Measurements from ENCODE around the gene CHRNE. TPM values are rescaled to one million over a fixed set of nuclear protein-coding genes. Genes with fewer than 3 reads are reported as not detected.
"Not testable (repeated sequence)": the region's sequence is repeated elsewhere in the genome, so short reads cannot be mapped to it uniquely, and the experiment has no call there.

CHRNE gene
- total and polyA plus RNA-seq, 2 experiments from 2014 or later = 0.24 to 1.2 TPM

DNA sequence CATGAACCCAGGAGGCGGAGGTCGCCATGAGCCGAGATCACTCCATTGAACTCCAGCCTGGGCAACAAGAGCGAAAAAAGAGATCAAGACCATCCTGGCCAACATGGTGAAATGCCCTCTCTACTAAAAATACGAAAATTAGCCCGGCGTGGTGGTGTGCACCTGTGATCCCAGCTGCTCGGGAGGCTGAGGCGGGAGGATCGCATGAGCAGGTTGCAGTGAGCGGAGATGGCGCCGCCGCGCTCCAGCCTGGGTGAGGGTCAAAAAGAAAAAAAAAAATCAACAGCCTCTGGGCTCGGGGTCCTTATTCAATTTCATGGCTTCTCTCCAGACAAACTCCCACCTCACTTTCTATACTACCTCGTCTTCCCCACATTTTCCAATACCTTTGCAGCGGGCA is 26.0 kb upstream of the CHRNE start (continued):
- TF ChIP-seq REST (IDR thresholded peaks at IDR 0.05; ENCODE audit: unreplicated experiment) (no peak), EZH2 (IDR thresholded peaks at IDR 0.05; ENCODE audit: low read depth, unreplicated experiment) (no peak), NANOG (IDR thresholded peaks at IDR 0.05; ENCODE audit: borderline replicate concordance) (no peak), STAT1 (IDR thresholded peaks at IDR 0.05; ENCODE audit: unreplicated experiment) (no peak), ZNF114 (CRISPR knock-in tag; IDR thresholded peaks at IDR 0.05) (no peak)
- TF ChIP-seq, protein P1, sequence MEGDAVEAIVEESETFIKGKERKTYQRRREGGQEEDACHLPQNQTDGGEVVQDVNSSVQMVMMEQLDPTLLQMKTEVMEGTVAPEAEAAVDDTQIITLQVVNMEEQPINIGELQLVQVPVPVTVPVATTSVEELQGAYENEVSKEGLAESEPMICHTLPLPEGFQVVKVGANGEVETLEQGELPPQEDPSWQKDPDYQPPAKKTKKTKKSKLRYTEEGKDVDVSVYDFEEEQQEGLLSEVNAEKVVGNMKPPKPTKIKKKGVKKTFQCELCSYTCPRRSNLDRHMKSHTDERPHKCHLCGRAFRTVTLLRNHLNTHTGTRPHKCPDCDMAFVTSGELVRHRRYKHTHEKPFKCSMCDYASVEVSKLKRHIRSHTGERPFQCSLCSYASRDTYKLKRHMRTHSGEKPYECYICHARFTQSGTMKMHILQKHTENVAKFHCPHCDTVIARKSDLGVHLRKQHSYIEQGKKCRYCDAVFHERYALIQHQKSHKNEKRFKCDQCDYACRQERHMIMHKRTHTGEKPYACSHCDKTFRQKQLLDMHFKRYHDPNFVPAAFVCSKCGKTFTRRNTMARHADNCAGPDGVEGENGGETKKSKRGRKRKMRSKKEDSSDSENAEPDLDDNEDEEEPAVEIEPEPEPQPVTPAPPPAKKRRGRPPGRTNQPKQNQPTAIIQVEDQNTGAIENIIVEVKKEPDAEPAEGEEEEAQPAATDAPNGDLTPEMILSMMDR (conservative IDR thresholded peaks at IDR 0.05; ENCODE audit: low read depth in 2 of 2) = no peak

DNA sequence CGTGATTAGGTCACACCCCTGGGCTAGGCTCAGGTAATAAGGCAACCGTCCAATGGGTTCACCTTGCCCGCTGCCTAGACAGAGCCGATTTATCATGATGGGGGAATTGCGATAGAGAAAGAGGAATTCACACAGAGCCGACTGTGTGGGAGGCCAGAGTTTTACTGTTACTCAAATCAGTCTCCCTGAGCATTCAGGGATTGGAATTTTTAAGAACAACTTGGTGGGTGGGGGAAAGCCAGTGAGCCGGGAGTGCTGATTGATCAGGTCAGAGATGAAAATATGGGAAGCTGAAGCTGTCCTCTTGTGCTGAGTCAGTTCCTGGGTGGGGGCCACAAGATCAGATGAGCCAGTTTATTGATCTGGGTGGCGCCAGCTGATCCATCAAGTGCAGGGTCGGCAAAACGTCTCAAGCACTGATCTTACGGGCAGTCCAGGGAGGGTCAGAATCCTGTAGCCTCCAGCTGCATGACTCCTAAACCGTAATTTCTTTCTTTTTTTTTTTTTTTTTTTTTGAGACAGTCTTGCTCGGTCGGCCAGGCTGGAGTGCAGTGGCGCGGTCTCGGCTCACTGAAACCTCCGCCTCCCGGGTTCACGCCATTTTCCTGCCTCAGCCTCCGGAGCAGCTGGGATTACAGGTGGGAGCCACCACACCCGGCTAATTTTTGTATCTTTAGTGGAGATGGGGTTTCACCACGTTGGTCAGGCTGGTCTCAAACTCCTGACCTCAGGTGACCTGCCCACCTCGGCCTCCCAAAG is 23.9 kb upstream of the CHRNE start:
- peak overlapping the region; percentile 21; the same call in 1 of the 2 replicates for H3K27ac Mint-ChIP-seq
- H3K4me1 Mint-ChIP-seq; H3F3A ChIP-seq (replicated peaks; ENCODE audit: low read depth); H3K4me3 Mint-ChIP-seq; DNase-seq (ENCODE audit: low spot score); H3K27me3 ChIP-seq (ENCODE audit: insufficient read depth); ATAC-seq; H4K20me1 ChIP-seq (replicated peaks; ENCODE audit: insufficient read depth); H2AFZ ChIP-seq; H3K27me3 Mint-ChIP-seq (ENCODE audit: insufficient read depth, low read depth, poor library complexity); H3K79me2 ChIP-seq (replicated peaks; ENCODE audit: insufficient read depth); H3K4me2 ChIP-seq; H3K4me1 ChIP-seq (ENCODE audit: insufficient read depth); H3K9me3 Mint-ChIP-seq; H3K4me3 ChIP-seq; H3K36me3 ChIP-seq (ENCODE audit: insufficient read depth); H3K27ac ChIP-seq (ENCODE audit: low read depth); H3K9me2 ChIP-seq (ENCODE audit: insufficient read depth): not testable (repeated sequence)
- H3K36me3 Mint-ChIP-seq (ENCODE audit: low read depth) = peaks cover 20% of the 10 kb centered on the region

DNA sequence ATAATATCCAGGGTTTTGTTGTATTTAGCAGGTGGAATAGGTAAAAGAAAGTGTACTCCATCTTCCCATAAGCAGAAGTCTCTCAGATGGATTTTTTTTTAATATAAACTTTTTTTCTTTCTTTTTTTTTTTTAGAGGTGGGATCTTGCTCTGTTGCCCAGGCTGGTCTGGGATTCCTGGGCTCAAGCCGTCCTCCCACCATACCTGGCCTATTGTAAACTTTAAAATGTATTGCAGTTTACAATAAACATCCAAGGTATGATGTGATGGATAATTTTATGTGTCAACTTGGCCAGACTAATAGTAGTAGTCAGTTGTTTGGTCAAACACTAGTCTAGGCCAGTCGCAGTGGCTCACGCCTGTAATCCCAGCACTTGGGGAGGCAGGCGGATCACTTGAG is 18.4 kb upstream of the CHRNE start:
- H3K9me2 ChIP-seq (ENCODE audit: insufficient read depth) = no peaks in the 10 kb centered on the region
- Mint-ChIP-seq H3K4me1 (peaks cover 9% of the 10 kb centered on the region), H3K27me3 (ENCODE audit: insufficient read depth, low read depth, poor library complexity) (peaks cover 7% of the 10 kb centered on the region), H3K4me3 (no peak overlapping the region), H3K36me3 (ENCODE audit: low read depth) (peaks cover under 1% of the 10 kb centered on the region; the same call in 2 of the 3 replicates), H3K27ac (no peak overlapping the region), H3K9me3 (no peaks in the 10 kb centered on the region)
- no peaks in the 10 kb centered on the region for H3K79me2 ChIP-seq (replicated peaks; ENCODE audit: insufficient read depth)
- peaks cover 2% of the 10 kb centered on the region; the same call in 1 of the 2 replicates for H3F3A ChIP-seq (replicated peaks; ENCODE audit: low read depth)
- H3K27ac ChIP-seq (ENCODE audit: low read depth) = no peak overlapping the region
- H2AFZ ChIP-seq = no peak overlapping the region
- 0 out of 2 replicates have a peak, but pooled peaks cover 6% of the 10 kb centered on the region for H3K4me1 ChIP-seq (ENCODE audit: insufficient read depth)
- TF ChIP-seq REST (IDR thresholded peaks at IDR 0.05; ENCODE audit: unreplicated experiment) = no peak
- TF ChIP-seq, protein P1 (conservative IDR thresholded peaks at IDR 0.05; ENCODE audit: low read depth in 2 of 2) = no peak
- no peak for TF ChIP-seq NANOG (IDR thresholded peaks at IDR 0.05; ENCODE audit: borderline replicate concordance)
- no peak for TF ChIP-seq ZNF331 (CRISPR knock-in tag; IDR thresholded peaks at IDR 0.05; ENCODE audit: low read depth)
- TF ChIP-seq STAT1 (IDR thresholded peaks at IDR 0.05; ENCODE audit: unreplicated experiment) = no peak
- TF ChIP-seq POLR2AphosphoS5 (IDR thresholded peaks at IDR 0.05; ENCODE audit: low read depth) = no peak
- TF ChIP-seq EZH2phosphoT487 (IDR thresholded peaks at IDR 0.05; ENCODE audit: unreplicated experiment) = no peak
- no peak for TF ChIP-seq EZH2 (IDR thresholded peaks at IDR 0.05; ENCODE audit: low read depth, unreplicated experiment)
- TF ChIP-seq CREB1 (CRISPR knock-in tag; IDR thresholded peaks at IDR 0.05; ENCODE audit: low read depth) = no peak
- H3K27me3 ChIP-seq (ENCODE audit: insufficient read depth) = no peaks in the 10 kb centered on the region
- ATAC-seq (no peak), DNase-seq (ENCODE audit: low spot score) (no peak)
- no peak overlapping the region for H3K4me3 ChIP-seq
- H3K36me3 ChIP-seq (ENCODE audit: insufficient read depth) = no peaks in the 10 kb centered on the region
- H4K20me1 ChIP-seq (replicated peaks; ENCODE audit: insufficient read depth) = no peaks in the 10 kb centered on the region
- no peak overlapping the region for H3K4me2 ChIP-seq
